ENCODE results near the gene SDHA. TPM values are rescaled to one million over a fixed set of nuclear protein-coding genes. Genes with fewer than 3 reads are reported as not detected.
"Not testable (repeated sequence)": the region's sequence is repeated elsewhere in the genome, so short reads cannot be mapped to it uniquely, and the experiment has no call there.

The SDHA gene
- total RNA-seq, 1 donor from 2014 or later: 75.0 TPM

- Histone ChIP-seq H3K36me3 (ENCODE audit: control insufficient read depth, insufficient read depth, low read length) (no peaks in the 10 kb centered on the region), H3K27me3 (ENCODE audit: control insufficient read depth, insufficient read depth, low read length) (no peaks in the 10 kb centered on the region), H3K4me3 (ENCODE audit: low read depth, low read length) (peak overlapping the region; percentile 99)
- no peak for DNase-seq (ENCODE audit: low read depth)
- TF ChIP-seq, protein P1, sequence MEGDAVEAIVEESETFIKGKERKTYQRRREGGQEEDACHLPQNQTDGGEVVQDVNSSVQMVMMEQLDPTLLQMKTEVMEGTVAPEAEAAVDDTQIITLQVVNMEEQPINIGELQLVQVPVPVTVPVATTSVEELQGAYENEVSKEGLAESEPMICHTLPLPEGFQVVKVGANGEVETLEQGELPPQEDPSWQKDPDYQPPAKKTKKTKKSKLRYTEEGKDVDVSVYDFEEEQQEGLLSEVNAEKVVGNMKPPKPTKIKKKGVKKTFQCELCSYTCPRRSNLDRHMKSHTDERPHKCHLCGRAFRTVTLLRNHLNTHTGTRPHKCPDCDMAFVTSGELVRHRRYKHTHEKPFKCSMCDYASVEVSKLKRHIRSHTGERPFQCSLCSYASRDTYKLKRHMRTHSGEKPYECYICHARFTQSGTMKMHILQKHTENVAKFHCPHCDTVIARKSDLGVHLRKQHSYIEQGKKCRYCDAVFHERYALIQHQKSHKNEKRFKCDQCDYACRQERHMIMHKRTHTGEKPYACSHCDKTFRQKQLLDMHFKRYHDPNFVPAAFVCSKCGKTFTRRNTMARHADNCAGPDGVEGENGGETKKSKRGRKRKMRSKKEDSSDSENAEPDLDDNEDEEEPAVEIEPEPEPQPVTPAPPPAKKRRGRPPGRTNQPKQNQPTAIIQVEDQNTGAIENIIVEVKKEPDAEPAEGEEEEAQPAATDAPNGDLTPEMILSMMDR (IDR thresholded peaks at IDR 0.05; ENCODE audit: insufficient read depth, low read length, poor library complexity, severe bottlenecking): no peak
These were observed 1.3 kb downstream of the SDHA start for GRCh38 chr5:219460-219863.

DNA sequence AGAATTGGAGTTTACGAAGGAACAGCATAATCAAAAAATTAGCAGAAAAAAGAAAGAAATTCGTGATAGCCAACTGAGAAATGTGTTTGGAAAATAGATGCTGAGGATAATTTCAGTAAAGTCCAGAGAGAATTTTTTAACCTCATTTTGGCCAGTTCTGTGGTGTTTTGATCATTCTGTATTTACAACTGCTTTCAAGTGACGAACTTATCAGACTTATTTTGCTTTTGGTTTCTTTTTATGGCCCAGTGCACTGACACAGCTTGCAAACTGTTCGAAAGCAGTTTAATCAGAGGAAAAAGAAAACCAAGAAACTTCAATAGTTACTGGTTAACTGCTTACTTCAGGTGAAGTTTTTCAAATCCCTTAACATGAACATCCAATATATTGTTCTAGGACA is 1.9 kb downstream of the SDHA start:
- no peak for DNase-seq (ENCODE audit: low read depth)
- peak overlapping the region; percentile 99 for H3K4me3 ChIP-seq (ENCODE audit: low read depth, low read length)
- H3K36me3 ChIP-seq (ENCODE audit: control insufficient read depth, insufficient read depth, low read length): no peaks in the 10 kb centered on the region
- no peaks in the 10 kb centered on the region for H3K27me3 ChIP-seq (ENCODE audit: control insufficient read depth, insufficient read depth, low read length)
- TF ChIP-seq, protein P1 (IDR thresholded peaks at IDR 0.05; ENCODE audit: insufficient read depth, low read length, poor library complexity, severe bottlenecking): no peak

DNA sequence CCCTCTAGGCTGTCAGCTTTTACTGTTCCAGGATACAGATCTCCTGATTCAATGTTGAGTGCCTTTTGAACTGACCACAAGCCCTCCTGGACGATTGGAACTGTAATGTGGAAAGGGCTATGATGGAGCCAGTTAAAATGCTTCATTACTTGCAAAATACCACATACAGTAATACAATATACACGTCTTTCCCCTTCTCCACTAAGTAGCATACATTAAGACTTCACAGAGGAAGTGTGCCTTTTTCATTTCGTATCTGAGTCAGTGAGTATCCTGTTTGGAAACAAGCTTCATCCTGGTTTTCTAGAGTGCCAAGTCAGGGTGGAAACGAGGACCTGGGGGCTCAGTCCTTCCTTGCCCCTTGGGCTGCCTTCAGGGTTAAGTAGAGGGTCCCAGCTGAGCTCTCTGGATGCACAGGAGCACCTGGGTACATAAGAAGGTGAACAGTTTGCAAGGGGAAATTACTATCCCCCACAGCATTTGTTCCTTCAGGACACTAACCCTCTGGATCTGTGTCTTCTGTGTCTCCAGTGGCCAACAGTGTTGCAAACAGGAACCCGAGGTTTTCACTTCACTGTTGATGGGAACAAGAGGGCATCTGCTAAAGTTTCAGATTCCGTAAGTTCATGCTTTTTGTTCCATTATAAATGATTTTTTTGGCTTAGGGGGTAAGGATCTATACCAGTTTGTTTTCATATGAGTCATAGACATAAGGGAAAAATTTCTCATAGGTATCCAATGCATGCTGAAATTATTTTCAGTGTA is 5.0 kb downstream of the SDHA start:
- DNase-seq (ENCODE audit: low read depth); H3K27me3 ChIP-seq (ENCODE audit: control insufficient read depth, insufficient read depth, low read length); H3K4me3 ChIP-seq (ENCODE audit: low read depth, low read length); H3K36me3 ChIP-seq (ENCODE audit: control insufficient read depth, insufficient read depth, low read length): not testable (repeated sequence)

DNA sequence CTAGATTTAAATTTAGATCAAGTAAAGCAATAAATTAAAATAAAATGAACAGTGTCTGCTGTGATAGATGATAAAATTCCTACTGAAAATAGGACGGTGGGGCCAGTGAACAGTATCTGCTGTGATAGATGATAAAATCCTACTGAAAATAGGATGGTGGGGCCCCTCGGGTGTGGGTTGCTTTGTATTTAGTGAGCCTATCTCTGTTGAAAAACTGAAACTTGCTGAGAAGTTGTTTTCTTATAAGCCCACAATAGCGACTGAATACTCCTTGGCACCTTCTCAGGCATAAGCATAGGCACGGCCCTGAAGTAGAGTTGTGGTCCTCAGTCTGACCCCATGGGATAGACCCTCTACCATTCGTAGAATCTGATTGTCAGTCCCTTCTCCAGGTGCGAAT is 5.7 kb downstream of the SDHA start:
- TF ChIP-seq, protein P1 (IDR thresholded peaks at IDR 0.05; ENCODE audit: insufficient read depth, low read length, poor library complexity, severe bottlenecking): no peak
- no peak for DNase-seq (ENCODE audit: low read depth)
- peaks cover 1% of the 10 kb centered on the region for H3K36me3 ChIP-seq (ENCODE audit: control insufficient read depth, insufficient read depth, low read length)

DNA sequence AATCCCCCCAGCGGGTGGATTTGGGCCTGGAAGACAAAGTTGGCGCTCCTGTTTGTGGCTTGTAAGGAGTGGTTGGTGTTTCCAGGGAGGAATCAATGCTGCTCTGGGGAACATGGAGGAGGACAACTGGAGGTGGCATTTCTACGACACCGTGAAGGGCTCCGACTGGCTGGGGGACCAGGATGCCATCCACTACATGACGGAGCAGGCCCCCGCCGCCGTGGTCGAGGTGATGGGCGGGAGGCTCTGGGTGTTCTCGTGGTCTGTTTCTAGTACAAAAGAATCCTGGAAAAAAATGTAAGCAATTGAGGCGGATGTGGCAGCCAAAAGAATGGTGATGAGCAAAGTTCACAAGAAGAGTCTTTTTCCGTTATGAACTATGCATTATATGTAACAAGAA is 7.2 kb downstream of the SDHA start:
- TF ChIP-seq, protein P1 (IDR thresholded peaks at IDR 0.05; ENCODE audit: insufficient read depth, low read length, poor library complexity, severe bottlenecking): no peak
- DNase-seq (ENCODE audit: low read depth): no peak
- Histone ChIP-seq H3K36me3 (ENCODE audit: control insufficient read depth, insufficient read depth, low read length) (peaks cover 1% of the 10 kb centered on the region), H3K4me3 (ENCODE audit: low read depth, low read length) (no peak overlapping the region), H3K27me3 (ENCODE audit: control insufficient read depth, insufficient read depth, low read length) (no peaks in the 10 kb centered on the region)

More for the DNA sequence above, 5.7 kb downstream of the SDHA start:
- Histone ChIP-seq H3K4me3 (ENCODE audit: low read depth, low read length) (no peak overlapping the region), H3K27me3 (ENCODE audit: control insufficient read depth, insufficient read depth, low read length) (no peaks in the 10 kb centered on the region)

DNA sequence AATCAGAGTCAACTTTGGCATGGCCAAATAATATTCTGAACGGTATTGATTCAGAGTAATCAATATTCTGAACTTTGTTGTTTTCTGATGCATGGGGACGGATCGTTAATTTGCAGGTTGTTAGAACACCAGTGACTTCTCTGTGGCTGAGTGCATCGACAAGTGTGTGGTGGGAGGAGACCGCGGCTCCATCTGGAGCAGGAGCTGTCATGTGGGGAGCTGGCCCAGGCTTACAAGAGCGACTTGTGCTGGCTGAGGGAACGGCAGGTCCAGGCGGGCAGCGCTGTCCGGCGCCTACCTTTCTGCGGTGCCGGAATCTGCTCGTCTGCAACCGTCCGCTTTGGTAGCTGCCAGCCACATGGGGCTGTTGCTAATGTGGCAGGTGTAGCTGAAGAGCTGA is 9.3 kb downstream of the SDHA start:
- not testable (repeated sequence) for H3K27me3 ChIP-seq (ENCODE audit: control insufficient read depth, insufficient read depth, low read length); H3K36me3 ChIP-seq (ENCODE audit: control insufficient read depth, insufficient read depth, low read length); DNase-seq (ENCODE audit: low read depth); H3K4me3 ChIP-seq (ENCODE audit: low read depth, low read length)

DNA sequence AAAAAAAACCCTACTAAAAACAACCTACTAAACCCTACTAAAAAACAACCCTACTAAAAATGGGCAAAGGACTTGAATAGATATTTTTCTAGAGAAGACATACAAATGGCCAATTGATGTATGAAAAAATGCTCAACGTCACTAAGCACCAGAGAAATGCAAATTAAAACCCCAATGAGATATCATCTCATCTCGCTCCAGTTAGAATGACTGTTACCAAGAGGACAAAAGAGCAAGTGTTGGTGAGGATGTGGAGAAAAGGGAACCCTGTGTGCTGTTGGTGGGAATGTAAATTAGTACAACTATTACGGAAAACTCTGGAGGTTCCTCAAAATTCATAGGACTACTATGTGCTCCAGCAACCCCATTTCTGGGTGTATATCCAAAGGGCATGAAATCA is 10.8 kb downstream of the SDHA start:
- TF ChIP-seq, protein P1 (IDR thresholded peaks at IDR 0.05; ENCODE audit: insufficient read depth, low read length, poor library complexity, severe bottlenecking): no peak
- peaks cover 1% of the 10 kb centered on the region for H3K36me3 ChIP-seq (ENCODE audit: control insufficient read depth, insufficient read depth, low read length)
- DNase-seq (ENCODE audit: low read depth): no peak
- H3K4me3 ChIP-seq (ENCODE audit: low read depth, low read length): no peak overlapping the region
- H3K27me3 ChIP-seq (ENCODE audit: control insufficient read depth, insufficient read depth, low read length): no peaks in the 10 kb centered on the region
